Mononuclear cell (primary cell): Measurements from ENCODE around the gene OR4D9. TPM values are rescaled to one million over a fixed set of nuclear protein-coding genes. Genes with fewer than 3 reads are reported as not detected.

ENCODE experiments used
- H3K27me3 ChIP-seq: 2 replicates; pipeline ENCODE4 v1.6.0; 2011; ENCODE audit warnings: low read length, control low read depth; ENCODE audit not compliant: insufficient read depth
- H3K4me1 ChIP-seq: 2 replicates; pipeline ENCODE4 v1.5.1; 2011; ENCODE audit warnings: mild to moderate bottlenecking, low read length, control low read depth; ENCODE audit not compliant: insufficient read depth
- H3K4me3 ChIP-seq: 2 replicates; pipeline ENCODE4 v1.5.1; 2011; ENCODE audit warnings: mild to moderate bottlenecking, low read length, moderate library complexity
- H3K9me3 ChIP-seq: 2 replicates; pipeline ENCODE4 v1.5.1; 2011; ENCODE audit warnings: low read depth, mild to moderate bottlenecking, control low read depth, low read length
- total RNA-seq: library from RNA; depleted of rRNA; stranded (reverse); fragments of >200 nt; gene quantifications from one replicate; pipeline ENCODE4 v1.2.3, GENCODE V29; 2012

The OR4D9 gene
- total RNA-seq, 1 donor, result under 0.01 TPM

DNA sequence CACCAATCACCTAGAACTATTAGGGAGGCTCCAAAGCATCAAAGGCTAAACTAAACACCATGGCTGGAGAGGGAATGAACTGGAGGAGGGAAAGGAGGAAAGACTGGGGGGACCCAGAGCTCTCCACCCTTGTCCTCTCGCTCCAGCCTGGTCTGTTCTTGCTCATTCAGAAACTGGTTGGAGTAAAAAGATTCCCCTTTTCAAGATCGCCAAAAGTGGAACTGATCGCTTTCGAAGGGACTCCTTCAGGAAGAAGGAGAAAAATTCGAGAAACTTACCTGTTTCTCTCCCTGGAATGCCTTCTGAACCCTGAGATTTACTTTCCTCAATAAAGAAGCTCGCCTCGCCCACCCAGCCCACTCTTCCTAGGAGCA is 46.9 kb downstream of the OR4D9 start:
- no peak overlapping the region for H3K4me3 ChIP-seq

DNA sequence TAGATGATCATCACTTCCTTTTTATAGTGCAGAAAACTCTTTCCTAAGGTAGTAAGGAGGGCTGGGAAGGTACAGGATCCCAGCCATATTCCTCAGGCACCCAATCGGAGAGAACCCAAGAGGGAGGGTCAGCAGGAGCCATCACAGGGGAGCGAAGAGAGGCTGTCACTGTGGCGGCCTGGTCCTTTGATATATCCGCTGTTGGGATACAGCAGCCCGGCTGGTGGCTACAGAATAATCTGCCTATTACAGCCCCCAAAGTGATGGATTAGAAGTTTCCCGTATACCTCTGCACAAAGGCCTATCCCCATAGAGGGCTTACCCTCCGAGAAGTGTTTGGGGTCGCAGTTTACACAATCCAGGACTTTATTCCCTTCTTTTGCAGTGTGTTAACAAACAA is 48.5 kb downstream of the OR4D9 start:
- H3K4me1 ChIP-seq, result peaks cover 48% of the 10 kb centered on the region
- peak overlapping the region; percentile 84 for H3K4me3 ChIP-seq
- peaks cover 13% of the 10 kb centered on the region for H3K27me3 ChIP-seq
- no peaks in the 10 kb centered on the region for H3K9me3 ChIP-seq

More for the DNA sequence above, 46.9 kb downstream of the OR4D9 start:
- peaks cover 13% of the 10 kb centered on the region for H3K27me3 ChIP-seq
- H3K9me3 ChIP-seq, result no peaks in the 10 kb centered on the region
- peaks cover 48% of the 10 kb centered on the region for H3K4me1 ChIP-seq

DNA sequence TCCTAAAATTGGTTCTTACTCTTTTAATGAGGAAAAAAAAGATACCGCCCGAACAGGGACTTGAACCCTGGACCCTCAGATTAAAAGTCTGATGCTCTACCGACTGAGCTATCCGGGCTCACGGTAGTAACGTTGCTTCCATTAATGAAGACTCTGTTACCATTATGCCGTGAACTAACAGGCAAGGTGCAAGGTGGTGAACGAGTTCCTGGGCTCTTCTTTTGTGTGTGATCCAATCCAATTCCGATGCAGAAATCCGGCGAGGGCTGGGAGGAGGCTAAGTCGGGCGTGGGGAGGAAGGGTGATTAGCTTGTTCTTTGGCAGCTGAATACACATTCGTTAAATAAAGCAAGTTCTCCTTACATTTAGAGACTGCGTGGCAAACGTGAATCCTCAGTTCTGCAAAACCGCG is 49.0 kb downstream of the OR4D9 start:
- Histone ChIP-seq H3K9me3 (no peaks in the 10 kb centered on the region), H3K4me3 (peak overlapping the region; percentile 84), H3K27me3 (peaks cover 13% of the 10 kb centered on the region), H3K4me1 (peaks cover 49% of the 10 kb centered on the region)

DNA sequence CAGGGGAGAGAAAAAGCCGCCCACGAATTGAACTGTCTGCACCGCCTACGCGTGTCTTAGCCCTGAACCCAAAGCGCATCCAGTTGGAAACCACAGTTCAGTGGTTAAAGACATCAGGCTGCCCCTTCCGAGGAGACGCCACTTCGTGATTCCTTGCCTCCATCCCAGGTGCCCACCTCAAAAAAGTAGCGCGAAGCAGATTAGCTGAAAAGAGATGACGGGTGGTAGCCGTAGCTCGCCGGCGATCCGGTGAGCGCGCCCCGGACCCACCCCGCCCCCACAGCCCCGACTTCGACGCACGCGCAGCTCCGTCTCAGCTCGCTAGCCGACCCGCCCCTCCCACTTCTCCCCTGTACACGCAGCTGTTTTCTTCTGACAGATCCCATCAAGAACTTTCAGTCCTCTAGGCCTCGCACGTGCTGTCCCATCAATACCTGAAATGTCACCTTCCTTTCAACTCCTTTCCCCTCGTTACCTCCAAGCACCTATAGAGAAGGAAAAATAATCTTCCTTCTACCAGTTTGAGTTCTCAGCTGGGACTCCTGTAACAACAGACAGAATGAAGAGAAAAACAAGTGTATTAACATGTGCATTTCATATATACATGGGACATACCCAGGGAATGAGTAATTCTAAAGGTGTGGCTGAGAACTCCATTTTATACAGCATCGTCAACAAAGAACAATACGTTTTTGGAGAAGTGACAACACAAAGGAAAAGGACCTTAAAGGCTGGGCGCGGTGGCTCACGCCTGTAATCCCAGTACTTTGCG is 49.5 kb downstream of the OR4D9 start:
- peak overlapping the region; percentile 84 for H3K4me3 ChIP-seq
- no peaks in the 10 kb centered on the region for H3K9me3 ChIP-seq
- H3K4me1 ChIP-seq, result peaks cover 52% of the 10 kb centered on the region
- H3K27me3 ChIP-seq, result peaks cover 8% of the 10 kb centered on the region

DNA sequence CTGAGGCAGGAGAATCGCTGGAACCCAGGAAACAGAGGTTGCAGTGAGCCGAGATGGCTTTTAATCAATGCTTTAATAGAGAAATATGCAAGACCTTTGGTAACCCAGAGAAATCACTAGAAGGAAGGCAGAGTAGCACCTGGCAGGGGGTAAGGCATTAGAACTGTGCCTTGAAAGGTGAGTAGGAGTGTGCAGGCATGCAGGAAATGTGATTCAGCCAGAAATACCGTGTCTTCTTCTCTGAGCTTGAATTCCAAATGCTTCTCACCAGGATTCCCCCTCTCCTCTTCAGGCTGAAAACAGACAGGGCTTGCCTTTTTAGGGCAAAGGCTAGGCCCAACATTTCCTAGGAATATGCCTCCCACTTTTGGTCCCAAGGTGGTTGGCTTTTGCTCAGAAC is 51.0 kb downstream of the OR4D9 start:
- Histone ChIP-seq H3K9me3 (no peaks in the 10 kb centered on the region), H3K4me1 (peaks cover 43% of the 10 kb centered on the region), H3K4me3 (no peak overlapping the region), H3K27me3 (peaks cover under 1% of the 10 kb centered on the region)

Other genes starting within 250 kb of the OR4D9 start
- 0.10 TPM for gene OR5AN1, start 152.6 kb upstream of the OR4D9 start, total RNA-seq
- gene OR5A2, start 85.1 kb upstream of the OR4D9 start, total RNA-seq, result not detected
- under 0.01 TPM for gene OR5A1, start 75.1 kb upstream of the OR4D9 start, total RNA-seq
- gene OR4D6, start 54.6 kb upstream of the OR4D9 start, total RNA-seq, result not detected
- gene OR4D10, start 38.2 kb upstream of the OR4D9 start, total RNA-seq, result not detected
- gene OR4D11, start 8.0 kb upstream of the OR4D9 start, total RNA-seq, result not detected
- 49.3 TPM for gene OSBP, start 104.2 kb downstream of the OR4D9 start, total RNA-seq
- gene PATL1, start 157.5 kb downstream of the OR4D9 start, total RNA-seq, result 38.7 TPM
- gene OR10V1, start 202.3 kb downstream of the OR4D9 start, total RNA-seq, result not detected
- gene STX3, start 243.8 kb downstream of the OR4D9 start, total RNA-seq, result 20.9 TPM